GM12875 (cell line): ENCODE measurements around the gene ZNF410.

Experiments used
- H3K4me3 ChIP-seq: one replicate; pipeline ENCODE4 v1.5.1; 2011; ENCODE audit warnings: low read depth, low read length, control low read depth
- CTCF ChIP-seq: IDR thresholded peaks from 2 replicates; pipeline ENCODE4 v1.5.1; 2011; ENCODE audit warnings: low read depth, mild to moderate bottlenecking, control low read depth, inconsistent platforms, low read length, moderate library complexity, borderline replicate concordance; ENCODE audit not compliant: insufficient read depth

ZNF410 gene

GRCh38 chr14:73976125-73976524 is 89.5 kb downstream of the ZNF410 start:
- TF ChIP-seq CTCF, result no peak
- H3K4me3 ChIP-seq, result no peak overlapping the region

GRCh38 chr14:73977896-73978295 is 91.2 kb downstream of the ZNF410 start:
- TF ChIP-seq CTCF, result no peak
- H3K4me3 ChIP-seq, result no peak overlapping the region
